K562 (cell line): ENCODE results near the gene GRPEL2. TPM values are rescaled to one million over a fixed set of nuclear protein-coding genes. Genes with fewer than 3 reads are reported as not detected.

Source experiments
- ATAC-seq: fragments of 200-7000 bp; cut with Tn5 transposase; 3 replicates; pipeline ENCODE4 v1.9.1; 2020; ENCODE audit warnings: moderate library complexity
- BruUV-seq: library from RNA; stranded (reverse); fragments of 400-500 nt; replicated peaks from 2 replicates; lab custom pipeline; 2021; lab: Mats Ljungman, UMichigan
- CTCF ChIA-PET: fragments of 300-600 bp; formaldehyde crosslinking; extraction: SDS; loops from one replicate; lab custom pipeline; 2021; ENCODE audit warnings: low intra/inter-chr PET ratio; lab: Yijun Ruan, JAX
- POLR2A ChIA-PET: fragments of 300-600, 350-650 bp; sonication (Branson Sonifier 250); formaldehyde crosslinking; extraction: SDS; loops from one replicate; lab custom pipeline; 2021; ENCODE audit warnings: antibody characterized with exemption, inconsistent platforms; lab: Yijun Ruan, JAX
- DNase-seq, 4 experiments: peaks; one replicate each; pipeline versions ENCODE4 v3.0.0 to v3.0.0-alpha.2; 2011 to 2018; ENCODE audit warnings: low spot score in 3 of 4, mixed read lengths in 3 of 4; ENCODE audit errors: extremely low read depth in 1 of 4
- FAIRE-seq: peaks from 2 replicates; lab custom pipeline; 2011; peaks lifted over from hg19 to GRCh38; lab: Jason Lieb, UNC
- H2AFZ ChIP-seq: 2 replicates; pipeline ENCODE4 v1.6.0; 2011; ENCODE audit warnings: low read depth, low read length, control low read depth, inconsistent platforms
- H3K27ac ChIP-seq: fragments of 200-600 bp; 3 replicates; pipeline ENCODE4 v1.8.0; 2011; ENCODE audit warnings: low read depth, mild to moderate bottlenecking, control low read depth, inconsistent platforms, low read length, moderate library complexity, mixed read lengths; ENCODE audit errors: extremely low read depth
- H3K27me3 ChIP-seq, 2 experiments: fragments of 300-600 bp in 1 of 2; 2 replicates in 1 of 2; 3 replicates in 1 of 2; pipeline versions ENCODE4 v1.6.0 to v1.8.0; 2011; ENCODE audit warnings: inconsistent platforms in 2 of 2, low read length in 2 of 2, mild to moderate bottlenecking in 1 of 2, mixed read lengths in 1 of 2, moderate library complexity in 1 of 2; ENCODE audit not compliant: control insufficient read depth in 2 of 2, insufficient read depth in 2 of 2
- H3K36me3 ChIP-seq: fragments of 300-600 bp; 3 replicates; pipeline ENCODE4 v1.8.0; 2011; ENCODE audit warnings: mild to moderate bottlenecking, low read length, inconsistent platforms; ENCODE audit not compliant: control insufficient read depth, insufficient read depth
- H3K4me1 ChIP-seq, 2 experiments: fragments of 200-600 bp in 1 of 2; replicated peaks in 1 of 2; 2 replicates in 1 of 2; 3 replicates in 1 of 2; pipeline versions ENCODE4 v1.5.1 to v1.8.0; 2011; ENCODE audit warnings: inconsistent platforms in 2 of 2, low read length in 2 of 2, mild to moderate bottlenecking in 1 of 2, mixed read lengths in 1 of 2, moderate library complexity in 1 of 2; ENCODE audit not compliant: control insufficient read depth in 2 of 2, insufficient read depth in 2 of 2
- H3K4me2 ChIP-seq: 2 replicates; pipeline ENCODE4 v1.6.1; 2011; ENCODE audit warnings: low read length, control low read depth, inconsistent platforms, mixed read lengths; ENCODE audit not compliant: insufficient read depth
- H3K4me3 ChIP-seq: fragments of 200-600 bp; sonication (generic), shearing (Covaris generic); 2 replicates; pipeline ENCODE4 v1.5.1; 2016; ENCODE audit warnings: control low read depth, inconsistent platforms
- H3K79me2 ChIP-seq: fragments of 200-600 bp; 3 replicates; pipeline ENCODE4 v1.8.0; 2011; ENCODE audit warnings: low read length, inconsistent platforms; ENCODE audit not compliant: control insufficient read depth, insufficient read depth
- H3K9ac ChIP-seq, 2 experiments: 2 replicates each; pipeline versions ENCODE4 v1.6.0 to v1.6.1; 2011; ENCODE audit warnings: low read depth in 2 of 2, low read length in 2 of 2, control low read depth in 1 of 2, inconsistent platforms in 1 of 2, mild to moderate bottlenecking in 1 of 2, mixed read lengths in 1 of 2; ENCODE audit not compliant: insufficient read depth in 1 of 2
- H3K9me1 ChIP-seq: one replicate; pipeline ENCODE4 v1.6.0; 2011; ENCODE audit warnings: inconsistent platforms, mild to moderate bottlenecking, low read length, moderate library complexity; ENCODE audit not compliant: control insufficient read depth, insufficient read depth
- H3K9me3 ChIP-seq: replicated peaks from 2 replicates; pipeline ENCODE4 v1.5.1; 2011; ENCODE audit warnings: low read depth, low read length, inconsistent platforms; ENCODE audit not compliant: control insufficient read depth, insufficient read depth
- H4K20me1 ChIP-seq: replicated peaks from 2 replicates; pipeline ENCODE4 v1.6.1; 2011; ENCODE audit warnings: low read length, inconsistent platforms, mixed read lengths; ENCODE audit not compliant: control insufficient read depth, insufficient read depth
- BCL6 ChIP-seq: fragments of 250-450 bp; sonication (Bioruptor Pico); IDR thresholded peaks from 2 replicates; pipeline ENCODE4 v1.4.0; 2020
- DPF2 ChIP-seq: fragments of 450-650 bp; IDR thresholded peaks from 2 replicates; pipeline ENCODE4 v1.6.1; 2016
- E2F5 ChIP-seq: sonication (generic); formaldehyde crosslinking; IDR thresholded peaks from 2 replicates; pipeline ENCODE4 v1.8.0; 2022; ENCODE audit warnings: mild to moderate bottlenecking, missing genetic modification reagents
- ERF ChIP-seq: fragments of 450-650 bp; formaldehyde crosslinking; IDR thresholded peaks from 2 replicates; pipeline ENCODE4 v1.4.0; 2020; ENCODE audit warnings: mild to moderate bottlenecking, mixed read lengths
- GTF2E2 ChIP-seq: fragments of 200-800 bp; sonication (Bioruptor generic); IDR thresholded peaks from 2 replicates; pipeline ENCODE4 v1.6.1; 2016; ENCODE audit warnings: missing genetic modification characterization, missing compliant biosample characterization
- IFI16 ChIP-seq: fragments of 250-450 bp; sonication (Bioruptor Pico); IDR thresholded peaks from 2 replicates; pipeline ENCODE4 v2.1.2; 2022; ENCODE audit warnings: mild to moderate bottlenecking, inconsistent platforms
- KLF10 ChIP-seq: fragments of 250-450 bp; sonication (Bioruptor Pico); IDR thresholded peaks from 2 replicates; pipeline ENCODE4 v1.6.1; 2021; ENCODE audit warnings: matching md5 sums
- KLF13 ChIP-seq: fragments of 450-650 bp; IDR thresholded peaks from 2 replicates; pipeline ENCODE4 v1.6.1; 2016; ENCODE audit warnings: missing genetic modification characterization, low read depth, mild to moderate bottlenecking, missing compliant biosample characterization, moderate library complexity, borderline replicate concordance
- SMC3 ChIP-seq: conservative IDR thresholded peaks from 2 replicates; pipeline ENCODE4 v1.6.1; 2011; ENCODE audit warnings: low read depth, low read length, improper control_type of control experiment; ENCODE audit not compliant: insufficient read depth
- STAG1 ChIP-seq: sonication (generic); formaldehyde crosslinking; IDR thresholded peaks from 2 replicates; pipeline ENCODE4 v1.5.0; 2020; ENCODE audit warnings: missing genetic modification reagents, borderline replicate concordance
- TCF3 ChIP-seq: sonication (generic); formaldehyde crosslinking; IDR thresholded peaks from 2 replicates; pipeline ENCODE4 v1.4.0; 2020; ENCODE audit warnings: mild to moderate bottlenecking, missing genetic modification reagents
- ZBTB8A ChIP-seq: fragments of 450-650 bp; IDR thresholded peaks from 2 replicates; pipeline ENCODE4 v1.6.1; 2018; ENCODE audit warnings: mild to moderate bottlenecking, moderate library complexity; ENCODE audit not compliant: partially characterized antibody
- ZNF639 ChIP-seq, 2 experiments: fragments of 200-800 bp in 1 of 2; sonication (Bioruptor generic) in 1 of 2; sonication (generic) in 1 of 2; formaldehyde crosslinking in 1 of 2; IDR thresholded peaks in 1 of 2; conservative IDR thresholded peaks in 1 of 2; 2 replicates each; pipeline versions ENCODE4 v1.5.0 to v1.6.1; 2016 to 2020; ENCODE audit warnings: missing compliant biosample characterization in 1 of 2, missing genetic modification characterization in 1 of 2, missing genetic modification reagents in 1 of 2
- ZNF695 ChIP-seq: fragments of 450-650 bp; formaldehyde crosslinking; IDR thresholded peaks from 2 replicates; pipeline ENCODE4 v1.4.0; 2020; ENCODE audit warnings: mild to moderate bottlenecking, moderate library complexity
- WGBS: fragments of 100-300 bp; shearing (Covaris generic); methylation state at CpG from one replicate; pipeline ENCODE4 v1.1.6; 2016; ENCODE audit warnings: low coverage, mixed read lengths; ENCODE audit not compliant: insufficient coverage; ENCODE audit errors: missing lambda C conversion rate; 5-methylcytosine and 5-hydroxymethylcytosine counted together
- in situ Hi-C: fragments of 300-500 bp; cut with MboI; formaldehyde crosslinking; loops from 4 replicates; pipeline ENCODE4 v1.15.0; 2018; ENCODE audit warnings: inconsistent platforms, mixed read lengths
- intact Hi-C: fragments of 100-400 bp; cut with micrococcal nuclease; formaldehyde crosslinking; loops from 2 replicates; pipeline ENCODE4 v1.14.2; 2022
- polyA plus RNA-seq, 8 experiments: library from polyadenylated mRNA; depleted of rRNA in 4 of 8; stranded (reverse) in 5 of 8; unstranded in 3 of 8; fragments of >200 nt; fragmentation: Nextera tagmentation in 2 of 8; fragmentation: Illumina TruSeq in 1 of 8; extraction: Ambion mirVana in 2 of 8; extraction: Trizol in 1 of 8; gene quantifications; 2 replicates each; pipeline versions ENCODE4 v1.2.1 to v1.2.3, GENCODE V29; 2011 to 2014; ENCODE audit warnings: inconsistent platforms in 1 of 8, missing spikeins in 1 of 8
- total RNA-seq, 7 experiments: library from RNA; depleted of rRNA in 6 of 7; stranded (reverse); fragments of >200 nt in 6 of 7; fragmentation: Illumina TruSeq in 2 of 7; extraction: Trizol in 2 of 7; gene quantifications; 2 replicates each; pipeline versions ENCODE4 v1.2.1 to v1.2.3, GENCODE V29; 2011 to 2021; ENCODE audit warnings: low replicate concordance in 1 of 7

The GRPEL2 gene
- total and polyA plus RNA-seq, 9 of the 15 experiments (the other 6 are each of a cell fraction or from before 2014, with no cell fraction given): 11.2 to 40.5 (median 25.8) TPM

- no peak overlapping the region for H3K4me2 ChIP-seq
- ATAC-seq (no peak), DNase-seq (no peak), FAIRE-seq (no peak)
- H3K79me2 ChIP-seq: no peaks in the 10 kb centered on the region
- in situ Hi-C loops: no loop called here
- no TSS peak for BruUV-seq
- H3K27me3 ChIP-seq: no peaks in the 10 kb centered on the region
- TF ChIP-seq KLF13: no peak
- TF ChIP-seq KLF10 (CRISPR knock-in tag): no peak
- peaks cover 7% of the 10 kb centered on the region in 2 experiments; a peak in 4 of 5 replicates for H3K4me1 ChIP-seq
- POLR2A ChIA-PET: interaction anchor here (0.6 kb wide), 1 partner anchor 39 kb away, joined by 3 read pairs; no protein-coding TSS in a partner anchor
- H3K9me1 ChIP-seq: no peaks in the 10 kb centered on the region
- H3K9me3 ChIP-seq: no peaks in the 10 kb centered on the region
- WGBS: 43% methylated on average over 3 of the region's 3 CpGs
- H4K20me1 ChIP-seq: no peaks in the 10 kb centered on the region
- no peak overlapping the region for H3K27ac ChIP-seq
- no peaks in the 10 kb centered on the region for H3K36me3 ChIP-seq
- no peak overlapping the region for H2AFZ ChIP-seq
- H3K4me3 ChIP-seq: no peak overlapping the region
- no peak overlapping the region for H3K9ac ChIP-seq
- intact Hi-C loops: no loop called here
- CTCF ChIA-PET: no interaction called here
Observed at GRCh38 chr5:149326611-149327010, 18.7 kb upstream of the GRPEL2 start.

- Histone ChIP-seq H4K20me1 (no peaks in the 10 kb centered on the region), H3K4me2 (no peak overlapping the region)
- TF ChIP-seq IFI16 (CRISPR knock-in tag) (no peak), E2F5 (no peak), ERF (CRISPR knock-in tag) (no peak), STAG1 (CRISPR knock-in tag) (no peak), GTF2E2 (no peak), TCF3 (CRISPR knock-in tag) (no peak), BCL6 (CRISPR knock-in tag) (no peak), ZBTB8A (no peak), ZNF695 (no peak), SMC3 (no peak), DPF2 (no peak), ZNF639 (CRISPR knock-in tag; conservative IDR thresholded peaks at IDR 0.05 in 1 of 2, IDR thresholded peaks at IDR 0.05 in 1 of 2) (no peak)
Observed at GRCh38 chr5:149328177-149328576, 17.1 kb upstream of the GRPEL2 start.

More at GRCh38 chr5:149328177-149328576, 17.1 kb upstream of the GRPEL2 start:
- H3K9me1 ChIP-seq: no peaks in the 10 kb centered on the region
- DNase-seq (no peak), ATAC-seq (no peak), FAIRE-seq (no peak)
- no peak overlapping the region for H3K4me3 ChIP-seq
- no peak overlapping the region for H3K9ac ChIP-seq
- in situ Hi-C loops: no loop called here
- ChIA-PET CTCF (no interaction called here), POLR2A (interaction anchor here (0.8 to 1.0 kb wide), 3 partner anchors 17 to 29 kb away, joined by 3 read pairs; partner anchors contain the start of gene GRPEL2)
- 0 out of 5 replicates have a peak, but pooled peaks cover 0 to 5% of the 10 kb centered on the region in 2 experiments for H3K27me3 ChIP-seq
- 59% methylated on average over 5 of the region's 5 CpGs for WGBS
- BruUV-seq: no TSS peak
- H3K9me3 ChIP-seq: no peaks in the 10 kb centered on the region
- no peaks in the 10 kb centered on the region; a peak in 1 of 5 replicates for H3K4me1 ChIP-seq
- intact Hi-C loops: no loop called here
- no peaks in the 10 kb centered on the region for H3K36me3 ChIP-seq
- no peak overlapping the region; the same call in 1 of the 2 replicates for H2AFZ ChIP-seq
- H3K79me2 ChIP-seq: no peaks in the 10 kb centered on the region
- no peak overlapping the region for H3K27ac ChIP-seq
